ENCODE data around the gene BCKDK.
"Not testable (repeated sequence)": the region's sequence is repeated elsewhere in the genome, so short reads cannot be mapped to it uniquely, and the experiment has no call there.

Gene BCKDK

GRCh38 chr16:31144418-31144817 is 36.2 kb downstream of the BCKDK start:
- not testable (repeated sequence) for DNase-seq

- DNase-seq, result no peak
These were observed 37.3 kb downstream of the BCKDK start for GRCh38 chr16:31145398-31145990.

- no peak for DNase-seq
These were observed 39.4 kb downstream of the BCKDK start for GRCh38 chr16:31147574-31147973.

- DNase-seq, result peak; percentile 22
These were observed 40.1 kb downstream of the BCKDK start for GRCh38 chr16:31148281-31148728.

- DNase-seq, result no peak
These were observed 40.7 kb downstream of the BCKDK start for GRCh38 chr16:31148896-31149295.

- no peak for DNase-seq
These were observed 41.1 kb downstream of the BCKDK start for GRCh38 chr16:31149332-31149731.

GRCh38 chr16:31149894-31150890 is 42.0 kb downstream of the BCKDK start, which contains the start of gene PRSS36:
TSS of gene PRSS36 (minus strand) at chr16:31150066. CDS start at chr16:31150035, 31 bp downstream.
- DNase-seq, result no peak

- DNase-seq, result not testable (repeated sequence)
These were observed 42.8 kb downstream of the BCKDK start for GRCh38 chr16:31150976-31151375.

GRCh38 chr16:31157136-31157535 is 49.0 kb downstream of the BCKDK start:
- DNase-seq, result no peak
